ENCODE data around the gene MESP2.

DNA sequence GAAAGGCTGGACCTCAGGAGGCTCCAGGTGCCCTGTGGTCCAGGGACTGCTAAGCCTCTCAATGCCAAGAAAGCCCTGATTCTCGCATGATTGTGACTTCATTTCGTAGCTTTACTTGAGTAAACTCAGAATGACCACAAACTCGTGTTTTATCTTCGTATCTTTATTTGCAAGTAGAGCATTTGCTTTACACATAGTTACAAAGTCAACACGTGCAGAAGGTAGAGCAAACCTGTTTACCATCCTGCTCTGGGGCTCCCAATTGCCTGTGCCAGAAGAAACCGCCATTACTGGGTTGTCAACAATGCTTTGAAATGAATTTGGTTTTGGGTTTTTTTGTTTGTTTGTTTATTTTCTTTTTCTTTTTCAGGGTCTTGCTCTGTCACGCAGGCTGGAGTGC, 19.2 kb upstream of the MESP2 start:
- no peak for TF ChIP-seq EZH2 (IDR thresholded peaks at IDR 0.05; ENCODE audit: insufficient read depth, poor library complexity, severe bottlenecking)
- TF ChIP-seq EZH2phosphoT487 (IDR thresholded peaks at IDR 0.05; ENCODE audit: insufficient read depth, low read depth) = no peak

All from GM23248 (cell line).